Measurements from ENCODE around the gene RPN2.

The RPN2 gene

DNA sequence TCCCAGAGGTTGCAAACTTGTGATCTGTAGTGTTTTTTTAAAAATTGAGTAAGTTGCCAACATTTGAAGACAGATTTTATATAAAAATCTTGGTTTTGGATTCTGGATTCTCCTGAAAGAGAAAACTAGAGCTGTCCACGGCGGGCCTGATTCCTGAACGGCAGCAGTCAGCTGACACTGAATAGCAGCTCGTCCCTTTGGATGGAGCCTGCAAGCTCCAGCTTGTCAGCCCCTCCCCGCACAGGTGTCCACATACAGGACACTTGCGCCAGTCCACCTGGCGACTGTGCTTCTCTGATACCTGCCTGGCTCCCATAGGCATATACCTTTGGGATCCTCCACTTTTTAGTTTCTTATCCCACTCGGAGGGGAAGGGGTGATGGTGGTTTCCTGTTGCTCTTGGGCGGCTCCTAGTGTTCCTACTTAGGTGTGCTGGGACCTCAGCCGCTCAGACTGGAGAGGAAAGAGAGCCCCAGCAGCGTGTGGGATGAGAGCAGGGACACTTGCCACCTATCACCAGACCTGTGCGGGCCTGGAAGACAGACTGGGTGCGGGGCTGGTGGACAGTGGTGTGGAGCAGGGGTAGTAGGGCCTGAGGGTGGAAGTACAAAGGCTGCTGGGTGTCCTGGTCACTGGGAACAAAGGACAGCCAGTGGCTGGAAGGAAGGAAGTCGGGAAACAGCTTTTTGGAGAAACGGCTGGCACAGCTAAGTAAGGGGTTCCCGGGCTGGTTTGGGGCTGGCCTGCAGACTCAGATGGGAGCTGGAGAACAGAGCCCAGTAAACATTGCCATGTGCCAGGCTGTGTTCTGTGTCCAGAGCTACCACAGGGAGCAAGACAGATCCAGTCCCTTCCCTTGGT lies 64.2 kb downstream of the RPN2 start:
- FAIRE-seq (no peak), DNase-seq (ENCODE audit: insufficient read length, low spot score) (no peak)
- peak; percentile 11 for TF ChIP-seq CTCF (IDR thresholded peaks at IDR 0.05; ENCODE audit: insufficient read depth, missing control alignments)

GRCh38 chr20:37243937-37244571 lies 64.9 kb downstream of the RPN2 start:
- TF ChIP-seq CTCF (IDR thresholded peaks at IDR 0.05; ENCODE audit: insufficient read depth, missing control alignments): no peak
- DNase-seq (ENCODE audit: insufficient read length, low spot score): no peak
- no peak for FAIRE-seq

GRCh38 chr20:37244572-37244957 lies 65.4 kb downstream of the RPN2 start:
- no peak for FAIRE-seq
- TF ChIP-seq CTCF (IDR thresholded peaks at IDR 0.05; ENCODE audit: insufficient read depth, missing control alignments): no peak
- DNase-seq (ENCODE audit: insufficient read length, low spot score): no peak

GRCh38 chr20:37245216-37246150 lies 66.4 kb downstream of the RPN2 start:
- no peak for DNase-seq (ENCODE audit: insufficient read length, low spot score)
- TF ChIP-seq CTCF (IDR thresholded peaks at IDR 0.05; ENCODE audit: insufficient read depth, missing control alignments): no peak
- no peak for FAIRE-seq

DNA sequence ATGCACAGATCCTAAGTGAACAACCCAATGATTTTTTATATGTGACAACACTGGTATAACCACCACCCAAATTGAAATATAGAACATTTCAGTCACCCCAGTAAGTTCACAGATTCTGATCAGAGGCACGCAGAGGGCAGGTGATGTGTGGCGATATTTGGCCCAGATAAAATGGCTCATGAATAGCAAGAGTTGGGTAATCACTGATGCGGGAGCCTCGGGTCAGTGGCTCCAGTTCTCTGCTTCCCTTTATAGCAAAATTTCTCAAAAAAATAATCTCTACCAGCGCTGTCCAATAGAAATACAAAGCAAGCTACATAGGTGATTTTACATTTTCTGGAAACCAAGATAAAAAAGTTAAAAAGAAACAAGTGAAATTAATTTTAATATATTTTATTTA lies 67.6 kb downstream of the RPN2 start:
- FAIRE-seq: no peak
- TF ChIP-seq CTCF (IDR thresholded peaks at IDR 0.05; ENCODE audit: insufficient read depth, missing control alignments): no peak
- no peak for DNase-seq (ENCODE audit: insufficient read length, low spot score)

- FAIRE-seq (no peak), DNase-seq (ENCODE audit: insufficient read length, low spot score) (no peak)
- no peak for TF ChIP-seq CTCF (IDR thresholded peaks at IDR 0.05; ENCODE audit: insufficient read depth, missing control alignments)
These were observed 68.4 kb downstream of the RPN2 start for GRCh38 chr20:37247547-37247946.

Data from D721Med (cell line).